ENCODE data around the gene KY. TPM values are rescaled to one million over a fixed set of nuclear protein-coding genes. Genes with fewer than 3 reads are reported as not detected.
A peak's percentile ranks its signal among the peaks of the same experiment; 100 is the strongest.
"Not testable (repeated sequence)": the region's sequence is repeated elsewhere in the genome, so short reads cannot be mapped to it uniquely, and the experiment has no call there.

The KY gene
- total and polyA plus RNA-seq, 8 donors, result 0.10 to 4.3 (median 1.1) TPM

- ATAC-seq (no peak), DNase-seq (no peak)
- Histone ChIP-seq H3K36me3 (no peaks in the 10 kb centered on the region), H3K4me3 (no peak overlapping the region), H3K9me3 (peaks cover 0 to 6% of the 10 kb centered on the region in 2 donors), H3K27ac (no peak overlapping the region), H3K27me3 (no peaks in the 10 kb centered on the region), H3K4me1 (no peaks in the 10 kb centered on the region)
- no peak for TF ChIP-seq CTCF (IDR thresholded peaks at IDR 0.05)
- intact Hi-C loops (cut with DNase I), result no loop called here
Measured at GRCh38 chr3:134576426-134576825, 74.4 kb downstream of the KY start.

GRCh38 chr3:134569899-134570298, 80.9 kb downstream of the KY start:
- H3K27me3 ChIP-seq; H3K36me3 ChIP-seq; H3K27ac ChIP-seq; H3K4me1 ChIP-seq; DNase-seq; intact Hi-C loops (cut with DNase I); ATAC-seq; H3K4me3 ChIP-seq: not testable (repeated sequence)
- H3K9me3 ChIP-seq, result peaks cover 0 to 36% of the 10 kb centered on the region in 2 donors

- Histone ChIP-seq H3K4me3 (no peak overlapping the region), H3K4me1 (no peaks in the 10 kb centered on the region), H3K36me3 (peaks cover 0 to 5% of the 10 kb centered on the region in 2 donors), H3K9me3 (peaks cover 0 to 36% of the 10 kb centered on the region in 2 donors), H3K27ac (no peak overlapping the region), H3K27me3 (no peaks in the 10 kb centered on the region)
- no peak for TF ChIP-seq CTCF (IDR thresholded peaks at IDR 0.05)
- intact Hi-C loops (cut with DNase I), result no loop called here
- ATAC-seq, result no peak
- no peak for DNase-seq
Measured at GRCh38 chr3:134568790-134569189, 82.0 kb downstream of the KY start.

GRCh38 chr3:134567605-134568004, 83.2 kb downstream of the KY start:
- ATAC-seq (no peak), DNase-seq (peak in 1 of 4 donors; percentile 6)
- intact Hi-C loops (cut with DNase I), result no loop called here
- H3K27me3 ChIP-seq, result no peaks in the 10 kb centered on the region
- H3K9me3 ChIP-seq, result peaks cover 0 to 30% of the 10 kb centered on the region in 2 donors
- TF ChIP-seq CTCF (IDR thresholded peaks at IDR 0.05), result no peak
- peak overlapping the region in 1 of 2 donors; percentile 8 for H3K27ac ChIP-seq
- H3K4me1 ChIP-seq, result no peaks in the 10 kb centered on the region
- H3K4me3 ChIP-seq, result no peak overlapping the region
- peaks cover 0 to 5% of the 10 kb centered on the region in 2 donors for H3K36me3 ChIP-seq

- TF ChIP-seq CTCF (IDR thresholded peaks at IDR 0.05), result no peak
- no peaks in the 10 kb centered on the region for H3K4me1 ChIP-seq
- no peak overlapping the region for H3K27ac ChIP-seq
- H3K4me3 ChIP-seq, result no peak overlapping the region
- H3K9me3 ChIP-seq, result peaks cover 0 to 16% of the 10 kb centered on the region in 2 donors
- DNase-seq (no peak), ATAC-seq (no peak)
- H3K27me3 ChIP-seq, result no peaks in the 10 kb centered on the region
- H3K36me3 ChIP-seq, result peaks cover 0 to 16% of the 10 kb centered on the region in 2 donors
- intact Hi-C loops (cut with DNase I), result no loop called here
Measured at GRCh38 chr3:134564991-134565390, 85.8 kb downstream of the KY start.

- H3K36me3 ChIP-seq, result peaks cover 0 to 28% of the 10 kb centered on the region in 2 donors
- no peaks in the 10 kb centered on the region for H3K27me3 ChIP-seq
- intact Hi-C loops (cut with DNase I), result no loop called here
- DNase-seq, result no peak
- TF ChIP-seq CTCF (IDR thresholded peaks at IDR 0.05), result no peak
- no peak for ATAC-seq
- no peaks in the 10 kb centered on the region for H3K4me1 ChIP-seq
- peaks cover 0 to 2% of the 10 kb centered on the region in 2 donors for H3K9me3 ChIP-seq
- H3K27ac ChIP-seq, result no peak overlapping the region
- H3K4me3 ChIP-seq, result no peak overlapping the region
Measured at GRCh38 chr3:134563601-134564000, 87.2 kb downstream of the KY start.

All from left lung (tissue), 10 donors.